Coronary artery (tissue), 2 donors: ENCODE measurements around the gene CLPTM1L.

ENCODE experiments used
- DNase-seq: peaks from one replicate; pipeline ENCODE4 v3.0.0-alpha.2; 2017; ENCODE audit warnings: low spot score
- H3K27ac ChIP-seq, 2 donors: fragments of 200-600 bp; sonication (generic); one replicate each; pipeline ENCODE4 v1.5.1; 2016 to 2019
- H3K4me3 ChIP-seq: fragments of 200-600 bp; sonication (generic); 2 replicates; pipeline ENCODE4 v1.5.1; 2016; ENCODE audit warnings: mild to moderate bottlenecking, moderate library complexity
- TF ChIP-seq, protein P1 (sequence below): fragments of 200-600 bp; sonication (generic); IDR thresholded peaks from one replicate; pipeline ENCODE4 v1.5.1; 2019; ENCODE audit warnings: antibody characterized with exemption

The CLPTM1L gene

DNA sequence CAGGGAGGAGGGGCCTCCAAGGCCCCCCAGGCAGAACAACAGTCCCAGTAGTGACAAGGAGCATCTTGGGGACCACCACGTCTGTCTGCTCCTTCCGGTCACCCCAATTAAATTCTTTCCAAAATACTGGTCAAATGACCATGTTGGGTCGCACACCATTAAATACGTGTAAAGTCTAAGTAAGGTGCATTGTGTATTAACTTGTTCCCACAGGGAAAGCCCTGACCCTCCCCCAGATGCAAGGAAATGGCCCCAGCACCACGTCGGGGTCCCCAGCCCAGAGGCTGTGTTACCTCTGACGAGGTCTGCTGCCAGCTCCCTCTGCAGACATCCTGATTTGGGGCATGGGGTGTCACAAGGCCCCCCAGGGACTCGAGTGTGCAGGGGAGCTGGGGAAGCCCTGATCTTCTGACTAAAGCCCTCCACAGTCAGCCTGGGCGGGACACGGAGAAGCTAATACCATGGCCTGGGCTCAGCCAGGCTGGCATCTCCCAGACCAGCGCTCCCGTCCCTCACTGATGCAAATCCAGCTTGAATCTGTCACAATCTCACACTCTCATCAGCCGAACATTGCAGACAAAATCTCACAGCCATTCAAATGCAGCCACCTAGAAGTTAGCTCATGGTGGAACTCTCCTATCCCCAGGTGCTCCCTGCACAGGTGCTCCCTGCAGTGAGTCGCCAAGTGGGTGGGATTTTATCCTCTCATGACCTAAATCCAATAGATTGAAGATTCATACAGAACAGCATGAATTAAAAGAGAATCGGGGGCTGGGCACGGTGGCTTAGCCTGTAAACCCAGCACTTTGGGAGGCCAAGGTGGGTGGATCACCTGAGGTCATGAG lies 63.6 kb downstream of the CLPTM1L start:
- H3K27ac ChIP-seq: no peak overlapping the region
- TF ChIP-seq, protein P1, sequence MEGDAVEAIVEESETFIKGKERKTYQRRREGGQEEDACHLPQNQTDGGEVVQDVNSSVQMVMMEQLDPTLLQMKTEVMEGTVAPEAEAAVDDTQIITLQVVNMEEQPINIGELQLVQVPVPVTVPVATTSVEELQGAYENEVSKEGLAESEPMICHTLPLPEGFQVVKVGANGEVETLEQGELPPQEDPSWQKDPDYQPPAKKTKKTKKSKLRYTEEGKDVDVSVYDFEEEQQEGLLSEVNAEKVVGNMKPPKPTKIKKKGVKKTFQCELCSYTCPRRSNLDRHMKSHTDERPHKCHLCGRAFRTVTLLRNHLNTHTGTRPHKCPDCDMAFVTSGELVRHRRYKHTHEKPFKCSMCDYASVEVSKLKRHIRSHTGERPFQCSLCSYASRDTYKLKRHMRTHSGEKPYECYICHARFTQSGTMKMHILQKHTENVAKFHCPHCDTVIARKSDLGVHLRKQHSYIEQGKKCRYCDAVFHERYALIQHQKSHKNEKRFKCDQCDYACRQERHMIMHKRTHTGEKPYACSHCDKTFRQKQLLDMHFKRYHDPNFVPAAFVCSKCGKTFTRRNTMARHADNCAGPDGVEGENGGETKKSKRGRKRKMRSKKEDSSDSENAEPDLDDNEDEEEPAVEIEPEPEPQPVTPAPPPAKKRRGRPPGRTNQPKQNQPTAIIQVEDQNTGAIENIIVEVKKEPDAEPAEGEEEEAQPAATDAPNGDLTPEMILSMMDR: no peak
- no peak overlapping the region for H3K4me3 ChIP-seq
- DNase-seq: no peak

DNA sequence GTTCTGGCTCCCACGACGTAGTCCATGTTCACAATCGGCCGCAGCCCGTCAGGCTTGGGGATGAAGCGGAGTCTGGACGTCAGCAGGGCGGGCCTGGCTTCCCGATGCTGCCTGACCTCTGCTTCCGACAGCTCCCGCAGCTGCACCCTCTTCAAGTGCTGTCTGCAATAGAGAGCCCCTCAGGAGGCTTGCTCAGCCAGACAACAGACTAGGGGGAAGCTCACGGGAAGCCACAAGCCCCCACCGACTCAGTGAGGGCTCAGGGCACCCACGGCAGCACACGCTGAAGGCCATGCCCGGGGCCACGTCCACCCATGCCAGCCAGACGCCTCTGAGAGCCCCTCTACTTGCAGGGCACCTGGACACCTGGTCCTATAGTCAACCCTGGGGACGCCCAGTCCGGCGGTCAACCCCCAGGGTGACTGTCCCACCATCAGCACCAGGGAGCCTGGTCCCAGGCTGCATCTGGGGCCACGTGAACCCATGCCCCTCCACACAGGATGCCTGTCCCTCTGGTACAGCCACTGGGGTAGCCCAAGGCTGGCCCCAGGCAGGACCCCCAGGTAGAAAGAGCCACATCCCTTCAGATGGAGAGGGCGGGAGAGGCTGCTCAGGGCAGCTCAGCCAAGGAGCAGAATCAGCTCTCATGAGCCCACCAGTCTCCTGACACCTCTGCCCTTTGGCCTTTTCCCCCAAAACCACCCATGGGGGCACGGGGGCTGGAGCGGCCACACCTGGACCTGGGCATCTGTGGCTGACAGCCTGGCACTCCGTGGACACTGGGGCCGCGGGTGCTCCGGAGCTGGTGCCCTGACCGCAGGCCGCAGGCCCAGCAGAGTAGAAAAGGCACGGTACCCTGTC lies 64.5 kb downstream of the CLPTM1L start:
- no peak for DNase-seq
- H3K27ac ChIP-seq: no peak overlapping the region
- no peak overlapping the region for H3K4me3 ChIP-seq
- TF ChIP-seq, protein P1: no peak

DNA sequence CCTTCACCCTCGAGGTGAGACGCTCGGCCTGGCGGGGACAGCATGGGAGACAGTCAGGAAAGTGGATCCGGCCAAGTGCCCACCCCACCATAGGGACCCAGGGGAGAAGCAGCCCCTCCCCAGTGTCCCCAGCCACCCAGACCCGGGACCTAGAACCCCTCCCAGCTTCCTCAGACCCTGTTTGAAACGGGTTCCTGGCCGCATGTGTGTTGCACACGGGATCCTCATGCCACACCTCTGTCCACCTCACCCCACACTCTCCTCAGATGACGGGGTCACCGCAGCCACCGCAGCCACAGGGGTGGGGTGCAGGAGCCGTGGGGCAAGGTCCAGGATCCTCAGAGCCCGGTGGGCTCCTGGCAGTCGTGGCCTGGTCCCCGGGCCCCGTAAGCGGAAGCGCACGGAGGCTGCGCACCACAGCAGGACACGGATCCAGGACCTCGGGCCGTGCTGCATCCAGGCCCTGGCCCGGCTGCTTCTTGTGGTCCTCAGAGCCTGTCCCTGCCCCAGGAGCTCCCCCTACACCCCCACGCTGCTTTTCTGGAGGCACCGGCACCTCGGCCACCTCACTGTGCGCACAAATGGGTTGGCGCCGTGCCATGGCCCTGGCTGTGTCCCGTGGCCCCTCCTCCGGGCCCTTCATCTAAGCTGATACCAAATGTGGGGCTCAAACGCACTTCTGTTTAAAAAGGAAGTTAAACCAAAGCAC lies 65.3 kb downstream of the CLPTM1L start:
- Histone ChIP-seq H3K4me3 (no peak overlapping the region), H3K27ac (no peak overlapping the region)
- TF ChIP-seq, protein P1: no peak
- no peak for DNase-seq

DNA sequence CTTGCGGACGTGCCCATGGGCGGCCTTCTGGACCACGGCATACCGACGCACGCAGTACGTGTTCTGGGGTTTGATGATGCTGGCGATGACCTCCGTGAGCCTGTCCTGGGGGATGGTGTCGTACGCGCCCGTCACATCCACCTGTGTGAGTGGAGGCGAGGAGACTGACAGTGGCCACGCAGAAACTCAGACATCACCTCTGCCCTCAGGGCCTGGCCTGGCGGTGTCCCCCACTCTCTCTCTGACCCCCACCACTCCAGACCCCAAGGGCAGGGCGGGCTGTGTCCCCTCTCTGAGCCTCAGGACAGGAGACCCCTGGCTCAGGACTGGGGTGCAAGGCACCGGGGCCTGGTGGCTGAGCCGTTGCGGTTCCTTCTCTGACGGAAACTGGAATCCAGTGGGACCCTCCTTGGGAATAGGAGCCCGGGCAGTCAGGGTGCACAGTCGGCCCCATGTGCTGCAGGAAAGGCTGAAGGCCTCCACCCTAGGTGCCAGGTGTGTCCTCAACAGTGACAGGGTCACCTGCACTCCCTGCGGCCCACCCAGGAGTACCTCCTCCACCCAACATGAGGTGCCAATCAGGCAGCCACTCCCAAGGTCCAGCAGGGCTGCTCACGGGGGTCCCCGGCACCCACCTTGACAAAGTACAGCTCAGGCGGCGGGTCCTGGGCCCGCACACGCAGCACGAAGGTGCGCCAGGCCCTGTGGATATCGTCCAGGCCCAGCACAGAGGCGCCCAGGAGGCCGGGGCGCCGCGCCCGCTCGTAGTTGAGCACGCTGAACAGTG lies 66.0 kb downstream of the CLPTM1L start:
- DNase-seq: no peak

DNA sequence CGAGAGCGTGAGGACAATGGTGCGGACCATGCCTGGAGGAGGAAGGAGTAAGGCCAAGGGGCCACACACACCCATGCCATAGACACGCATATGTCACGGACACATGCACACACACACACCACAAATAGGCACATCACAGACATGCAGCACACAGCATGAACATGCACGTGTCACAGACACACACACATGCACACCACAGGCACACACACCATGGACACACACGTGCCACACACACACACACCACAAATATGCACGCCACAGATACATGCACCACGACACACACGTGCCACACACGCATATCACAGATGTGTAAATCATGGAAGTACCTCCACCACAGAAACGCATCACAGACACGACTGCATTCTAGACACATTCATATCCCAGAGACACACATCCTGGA lies 66.7 kb downstream of the CLPTM1L start:
- H3K4me3 ChIP-seq: no peak overlapping the region
- TF ChIP-seq, protein P1: no peak
- no peak for DNase-seq
- H3K27ac ChIP-seq: no peak overlapping the region

More for the DNA sequence above, 66.0 kb downstream of the CLPTM1L start:
- no peak overlapping the region for H3K27ac ChIP-seq
- H3K4me3 ChIP-seq: no peak overlapping the region
- TF ChIP-seq, protein P1: no peak

DNA sequence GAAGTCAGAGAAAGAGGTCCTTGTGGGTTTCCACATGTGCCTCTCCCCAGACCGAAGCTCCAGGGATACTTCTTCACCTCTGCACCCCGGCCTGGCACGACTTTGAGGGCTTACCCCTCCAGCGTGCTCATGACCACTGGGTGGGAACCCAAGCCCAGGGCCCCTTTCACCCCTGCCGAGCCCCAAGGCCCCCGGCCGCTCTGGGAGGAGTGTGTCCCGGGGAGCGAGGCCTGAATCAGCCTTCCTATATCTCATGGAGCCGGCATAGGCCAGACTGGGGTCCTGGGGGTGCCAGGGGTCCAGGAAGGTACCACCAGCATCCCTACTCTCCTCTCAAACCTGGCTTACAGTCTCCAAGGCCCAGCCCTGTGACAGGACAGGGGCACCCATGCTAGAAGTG lies 67.1 kb downstream of the CLPTM1L start:
- no peak for DNase-seq

More for the DNA sequence above, 67.1 kb downstream of the CLPTM1L start:
- Histone ChIP-seq H3K27ac (no peak overlapping the region), H3K4me3 (no peak overlapping the region)
- TF ChIP-seq, protein P1: no peak
